Thymus (tissue), 11 donors: ENCODE results near the gene TTLL7. TPM values are rescaled to one million over a fixed set of nuclear protein-coding genes. Genes with fewer than 3 reads are reported as not detected.

Source experiments
- DNase-seq, 9 donors: peaks; one replicate each; pipeline ENCODE4 v3.0.0-alpha.2; 2013; ENCODE audit warnings: low spot score in 9 of 9, low read depth in 6 of 9, missing footprints in 1 of 9
- H3K27ac ChIP-seq, 2 donors: one replicate each; pipeline ENCODE4 v1.5.1; 2013; ENCODE audit warnings: control low read depth in 1 of 2, low read depth in 1 of 2, low read length in 1 of 2, mild to moderate bottlenecking in 1 of 2, moderate library complexity in 1 of 2
- H3K27me3 ChIP-seq, 2 donors: one replicate each; pipeline ENCODE4 v1.5.1; 2013; ENCODE audit warnings: low read length in 1 of 2; ENCODE audit not compliant: control insufficient read depth in 2 of 2, insufficient read depth in 1 of 2
- H3K36me3 ChIP-seq, 2 donors: one replicate each; pipeline ENCODE4 v1.5.1; 2013; ENCODE audit warnings: low read length in 1 of 2, mild to moderate bottlenecking in 1 of 2, moderate library complexity in 1 of 2; ENCODE audit not compliant: control insufficient read depth in 2 of 2, insufficient read depth in 2 of 2
- H3K4me1 ChIP-seq, 2 donors: one replicate each; pipeline ENCODE4 v1.5.1; 2013; ENCODE audit warnings: low read length in 2 of 2; ENCODE audit not compliant: control insufficient read depth in 2 of 2, insufficient read depth in 2 of 2
- H3K4me3 ChIP-seq, 2 donors: one replicate each; pipeline ENCODE4 v1.5.1; 2013; ENCODE audit warnings: low read length in 2 of 2, control low read depth in 1 of 2, mild to moderate bottlenecking in 1 of 2
- H3K9me3 ChIP-seq, 2 donors: one replicate each; pipeline ENCODE4 v1.5.1; 2013; ENCODE audit warnings: low read length in 1 of 2, mild to moderate bottlenecking in 1 of 2; ENCODE audit not compliant: control insufficient read depth in 2 of 2, insufficient read depth in 1 of 2
- WGBS: extraction: QIAGEN DNeasy Blood & Tissue Kit; methylation state at CpG from one replicate; pipeline ENCODE4 v1.1.7; 2013; 5-methylcytosine and 5-hydroxymethylcytosine counted together
- polyA plus RNA-seq: library from polyadenylated mRNA; stranded (reverse); fragments of 200-250 nt; gene quantifications from one replicate; pipeline ENCODE4 v1.2.3, GENCODE V29; 2013
- total RNA-seq: library from RNA; stranded (reverse); fragments of 120-200 nt; gene quantifications from one replicate; pipeline ENCODE4 v1.2.4, GENCODE V29; 2013
- donor health status: healthy.

The TTLL7 gene
- total and polyA plus RNA-seq, 2 donors, result 0.94 to 1.9 TPM

- H3K4me1 ChIP-seq, result no peaks in the 10 kb centered on the region
- H3K27me3 ChIP-seq, result no peaks in the 10 kb centered on the region
- no peaks in the 10 kb centered on the region for H3K36me3 ChIP-seq
- no peak overlapping the region for H3K4me3 ChIP-seq
- no peak overlapping the region for H3K27ac ChIP-seq
- H3K9me3 ChIP-seq, result no peaks in the 10 kb centered on the region
- no peak for DNase-seq
Observed at GRCh38 chr1:83958704-83959103, 40.2 kb downstream of the TTLL7 start.

GRCh38 chr1:83954166-83954823, 44.6 kb downstream of the TTLL7 start:
- Histone ChIP-seq H3K27ac (no peak overlapping the region), H3K4me1 (no peaks in the 10 kb centered on the region), H3K9me3 (no peaks in the 10 kb centered on the region), H3K36me3 (no peaks in the 10 kb centered on the region), H3K27me3 (no peaks in the 10 kb centered on the region), H3K4me3 (no peak overlapping the region)
- DNase-seq, result no peak
- 97% methylated on average over 3 of the region's 3 CpGs for WGBS

- Histone ChIP-seq H3K9me3 (no peaks in the 10 kb centered on the region), H3K4me3 (no peak overlapping the region), H3K4me1 (no peaks in the 10 kb centered on the region), H3K27ac (no peak overlapping the region), H3K36me3 (no peaks in the 10 kb centered on the region), H3K27me3 (no peaks in the 10 kb centered on the region)
- WGBS, result 96% methylated on average over 7 of the region's 7 CpGs
- DNase-seq, result no peak
Observed at GRCh38 chr1:83950106-83950661, 48.7 kb downstream of the TTLL7 start.

GRCh38 chr1:83942914-83943313, 56.0 kb downstream of the TTLL7 start:
- H3K27ac ChIP-seq, result no peak overlapping the region
- H3K4me3 ChIP-seq, result no peak overlapping the region
- H3K9me3 ChIP-seq, result no peaks in the 10 kb centered on the region
- no peaks in the 10 kb centered on the region for H3K4me1 ChIP-seq
- no peaks in the 10 kb centered on the region for H3K27me3 ChIP-seq
- 94% methylated on average over 3 of the region's 3 CpGs for WGBS
- no peak for DNase-seq
- no peaks in the 10 kb centered on the region for H3K36me3 ChIP-seq

GRCh38 chr1:83934550-83934949, 64.4 kb downstream of the TTLL7 start:
- no peaks in the 10 kb centered on the region for H3K9me3 ChIP-seq

GRCh38 chr1:83932693-83933092, 66.2 kb downstream of the TTLL7 start:
- WGBS, result 98% methylated on average over 4 of the region's 4 CpGs
- Histone ChIP-seq H3K9me3 (no peaks in the 10 kb centered on the region), H3K27ac (no peak overlapping the region), H3K27me3 (no peaks in the 10 kb centered on the region), H3K36me3 (no peaks in the 10 kb centered on the region), H3K4me1 (no peaks in the 10 kb centered on the region), H3K4me3 (no peak overlapping the region)
- DNase-seq, result no peak

More at GRCh38 chr1:83934550-83934949, 64.4 kb downstream of the TTLL7 start:
- Histone ChIP-seq H3K36me3 (no peaks in the 10 kb centered on the region), H3K4me1 (no peaks in the 10 kb centered on the region), H3K27me3 (no peaks in the 10 kb centered on the region), H3K4me3 (no peak overlapping the region), H3K27ac (no peak overlapping the region)
- no peak for DNase-seq

GRCh38 chr1:83932281-83932680, 66.7 kb downstream of the TTLL7 start:
- no peaks in the 10 kb centered on the region for H3K9me3 ChIP-seq
- no peak overlapping the region for H3K27ac ChIP-seq
- WGBS, result 91% methylated on average over 4 of the region's 4 CpGs
- no peaks in the 10 kb centered on the region for H3K36me3 ChIP-seq
- no peak for DNase-seq
- no peaks in the 10 kb centered on the region for H3K4me1 ChIP-seq
- H3K27me3 ChIP-seq, result no peaks in the 10 kb centered on the region
- H3K4me3 ChIP-seq, result no peak overlapping the region

GRCh38 chr1:83931658-83932253, 67.2 kb downstream of the TTLL7 start:
- no peaks in the 10 kb centered on the region for H3K27me3 ChIP-seq
- 4% methylated on average over 2 of the region's 2 CpGs for WGBS
- no peaks in the 10 kb centered on the region for H3K4me1 ChIP-seq
- H3K4me3 ChIP-seq, result no peak overlapping the region
- H3K36me3 ChIP-seq, result no peaks in the 10 kb centered on the region
- no peak overlapping the region for H3K27ac ChIP-seq
- no peaks in the 10 kb centered on the region for H3K9me3 ChIP-seq
- DNase-seq, result peak in 8 of 9 donors; percentile 22 to 73 (median 34)

GRCh38 chr1:83929184-83929583, 69.7 kb downstream of the TTLL7 start:
- H3K27ac ChIP-seq, result no peak overlapping the region
- H3K4me1 ChIP-seq, result no peaks in the 10 kb centered on the region
- H3K9me3 ChIP-seq, result no peaks in the 10 kb centered on the region
- no peaks in the 10 kb centered on the region for H3K27me3 ChIP-seq
- no peak for DNase-seq
- no peak overlapping the region for H3K4me3 ChIP-seq
- H3K36me3 ChIP-seq, result no peaks in the 10 kb centered on the region
- 96% methylated on average over 1 of the region's 1 CpG for WGBS
